Liver (tissue), 9 donors: ENCODE measurements around the gene PAQR4. TPM values are rescaled to one million over a fixed set of nuclear protein-coding genes. Genes with fewer than 3 reads are reported as not detected.

Source experiments
- DNase-seq: peaks from one replicate; pipeline ENCODE4 v3.0.0-alpha.2; 2017; ENCODE audit warnings: low spot score
- H3K27ac ChIP-seq, 2 donors: one replicate each; pipeline ENCODE4 v1.7.0; 2013; ENCODE audit warnings: inconsistent platforms in 2 of 2, low read length in 2 of 2, control low read depth in 1 of 2, low read depth in 1 of 2, mild to moderate bottlenecking in 1 of 2
- H3K27me3 ChIP-seq, 4 donors: one replicate each; pipeline versions ENCODE4 v1.6.1 to v1.7.0; 2013; ENCODE audit warnings: low read length in 3 of 4, inconsistent platforms in 1 of 4, mild to moderate bottlenecking in 1 of 4, moderate library complexity in 1 of 4; ENCODE audit not compliant: control insufficient read depth in 4 of 4, insufficient read depth in 4 of 4
- H3K36me3 ChIP-seq, 4 donors: one replicate each; pipeline versions ENCODE4 v1.6.1 to v1.7.0; 2013; ENCODE audit warnings: low read length in 3 of 4, mild to moderate bottlenecking in 3 of 4, low read depth in 1 of 4, moderate library complexity in 1 of 4; ENCODE audit not compliant: control insufficient read depth in 4 of 4, insufficient read depth in 3 of 4
- H3K4me1 ChIP-seq, 4 donors: one replicate each; pipeline versions ENCODE4 v1.6.1 to v1.7.0; 2013; ENCODE audit warnings: low read length in 3 of 4, mild to moderate bottlenecking in 3 of 4, moderate library complexity in 1 of 4; ENCODE audit not compliant: control insufficient read depth in 4 of 4, insufficient read depth in 4 of 4
- H3K4me3 ChIP-seq, 3 donors: one replicate each; pipeline versions ENCODE4 v1.6.1 to v1.7.0; 2013; ENCODE audit warnings: low read length in 3 of 3, control low read depth in 1 of 3, low read depth in 1 of 3, mild to moderate bottlenecking in 1 of 3
- H3K9ac ChIP-seq, 2 donors: one replicate each; pipeline ENCODE4 v1.7.0; 2013; ENCODE audit warnings: low read length in 2 of 2, mild to moderate bottlenecking in 2 of 2, moderate library complexity in 2 of 2, control low read depth in 1 of 2, low read depth in 1 of 2
- H3K9me3 ChIP-seq, 4 donors: one replicate each; pipeline versions ENCODE4 v1.6.1 to v1.7.0; 2013; ENCODE audit warnings: low read length in 3 of 4; ENCODE audit not compliant: control insufficient read depth in 4 of 4
- EGR1 ChIP-seq, 2 donors: IDR thresholded peaks; 2 replicates each; pipeline ENCODE4 v1.6.1; 2016 to 2018; ENCODE audit warnings: antibody characterized with exemption in 2 of 2, low read depth in 2 of 2
- FOXA1 ChIP-seq: IDR thresholded peaks from 2 replicates; pipeline ENCODE4 v1.6.1; 2016; ENCODE audit warnings: antibody characterized with exemption
- FOXA2 ChIP-seq: IDR thresholded peaks from 2 replicates; pipeline ENCODE4 v1.6.1; 2016; ENCODE audit warnings: antibody characterized with exemption
- GABPA ChIP-seq, 2 donors: IDR thresholded peaks in 1 of 2; conservative IDR thresholded peaks in 1 of 2; 2 replicates each; pipeline ENCODE4 v1.6.1; 2016; ENCODE audit warnings: antibody characterized with exemption in 2 of 2, mild to moderate bottlenecking in 1 of 2, moderate library complexity in 1 of 2
- HNF4A ChIP-seq, 2 donors: conservative IDR thresholded peaks; 2 replicates each; pipeline ENCODE4 v1.6.1; 2016; ENCODE audit warnings: antibody characterized with exemption in 2 of 2, mild to moderate bottlenecking in 2 of 2
- HNF4G ChIP-seq: IDR thresholded peaks from 2 replicates; pipeline ENCODE4 v1.6.1; 2016; ENCODE audit warnings: antibody characterized with exemption
- JUND ChIP-seq, 2 donors: IDR thresholded peaks; 2 replicates each; pipeline ENCODE4 v1.6.1; 2016; ENCODE audit warnings: antibody characterized with exemption in 2 of 2
- NR2F2 ChIP-seq: IDR thresholded peaks from 2 replicates; pipeline ENCODE4 v1.6.1; 2016; ENCODE audit warnings: antibody characterized with exemption
- RAD21 ChIP-seq, 2 donors: IDR thresholded peaks; 2 replicates each; pipeline ENCODE4 v1.6.1; 2016; ENCODE audit warnings: antibody characterized with exemption in 2 of 2, mild to moderate bottlenecking in 2 of 2
- REST ChIP-seq: IDR thresholded peaks from 2 replicates; pipeline ENCODE4 v1.6.1; 2016; ENCODE audit warnings: antibody characterized with exemption, mild to moderate bottlenecking
- SP1 ChIP-seq: IDR thresholded peaks from 2 replicates; pipeline ENCODE4 v1.6.1; 2018; ENCODE audit warnings: antibody characterized with exemption, mild to moderate bottlenecking
- TAF1 ChIP-seq: conservative IDR thresholded peaks from 2 replicates; pipeline ENCODE4 v1.6.1; 2016; ENCODE audit warnings: antibody characterized with exemption, mild to moderate bottlenecking
- YY1 ChIP-seq: IDR thresholded peaks from 2 replicates; pipeline ENCODE4 v1.6.1; 2016; ENCODE audit warnings: antibody characterized with exemption, mild to moderate bottlenecking
- WGBS: extraction: QIAGEN DNeasy Blood & Tissue Kit; methylation state at CpG from one replicate; pipeline ENCODE4 v1.1.7; 2013; 5-methylcytosine and 5-hydroxymethylcytosine counted together
- polyA plus RNA-seq, 2 donors: library from polyadenylated mRNA; stranded (reverse) in 1 of 2; unstranded in 1 of 2; fragments of 200-250 nt in 1 of 2; fragments of >200 nt in 1 of 2; fragmentation: Nextera tagmentation in 1 of 2; extraction: Ambion mirVana in 1 of 2; gene quantifications; one replicate each; pipeline versions ENCODE4 v1.2.1 to v1.2.3, GENCODE V29; 2013 to 2015
- total RNA-seq, 2 donors: library from RNA; depleted of rRNA; stranded (reverse); fragments of >200 nt; gene quantifications; one replicate each; pipeline ENCODE4 v1.2.3, GENCODE V29; 2014
- TF ChIP-seq, protein P1 (sequence below): IDR thresholded peaks from 2 replicates; pipeline ENCODE4 v1.6.1; 2016; ENCODE audit warnings: antibody characterized with exemption
- donor health status: healthy.
- donor health status: healthy.
- donor health status: healthy.
- donor health status: healthy.
- donor health status: healthy.

Gene PAQR4
- total and polyA plus RNA-seq, 4 donors: 0.63 to 9.9 (median 2.0) TPM

GRCh38 chr16:2988590-2989099 is 19.5 kb downstream of the PAQR4 start (continued):
- TF ChIP-seq REST (no peak), JUND (IDR thresholded peaks at IDR 0.05) (no peak), YY1 (no peak), FOXA1 (no peak), FOXA2 (no peak), TAF1 (no peak), HNF4A (conservative IDR thresholded peaks at IDR 0.05) (no peak)
- TF ChIP-seq, protein P1, sequence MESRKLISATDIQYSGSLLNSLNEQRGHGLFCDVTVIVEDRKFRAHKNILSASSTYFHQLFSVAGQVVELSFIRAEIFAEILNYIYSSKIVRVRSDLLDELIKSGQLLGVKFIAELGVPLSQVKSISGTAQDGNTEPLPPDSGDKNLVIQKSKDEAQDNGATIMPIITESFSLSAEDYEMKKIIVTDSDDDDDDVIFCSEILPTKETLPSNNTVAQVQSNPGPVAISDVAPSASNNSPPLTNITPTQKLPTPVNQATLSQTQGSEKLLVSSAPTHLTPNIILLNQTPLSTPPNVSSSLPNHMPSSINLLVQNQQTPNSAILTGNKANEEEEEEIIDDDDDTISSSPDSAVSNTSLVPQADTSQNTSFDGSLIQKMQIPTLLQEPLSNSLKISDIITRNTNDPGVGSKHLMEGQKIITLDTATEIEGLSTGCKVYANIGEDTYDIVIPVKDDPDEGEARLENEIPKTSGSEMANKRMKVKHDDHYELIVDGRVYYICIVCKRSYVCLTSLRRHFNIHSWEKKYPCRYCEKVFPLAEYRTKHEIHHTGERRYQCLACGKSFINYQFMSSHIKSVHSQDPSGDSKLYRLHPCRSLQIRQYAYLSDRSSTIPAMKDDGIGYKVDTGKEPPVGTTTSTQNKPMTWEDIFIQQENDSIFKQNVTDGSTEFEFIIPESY: no peak

- no peak overlapping the region for H3K4me3 ChIP-seq
- H3K27me3 ChIP-seq: no peaks in the 10 kb centered on the region
- peaks cover 0 to 6% (median 1%) of the 10 kb centered on the region in 4 donors for H3K4me1 ChIP-seq
- H3K36me3 ChIP-seq: no peaks in the 10 kb centered on the region
- H3K9ac ChIP-seq: no peak overlapping the region
- no peak overlapping the region for H3K27ac ChIP-seq
- DNase-seq: no peak
- 81% methylated on average over 10 of the region's 10 CpGs for WGBS
- no peaks in the 10 kb centered on the region for H3K9me3 ChIP-seq
- no peak for TF ChIP-seq NR2F2
- no peak for TF ChIP-seq GABPA (IDR thresholded peaks at IDR 0.05 in 1 of 2, conservative IDR thresholded peaks at IDR 0.05 in 1 of 2)
- no peak for TF ChIP-seq TAF1
- TF ChIP-seq HNF4G: no peak
- no peak for TF ChIP-seq SP1
- no peak for TF ChIP-seq YY1
- no peak for TF ChIP-seq EGR1 (IDR thresholded peaks at IDR 0.05; ENCODE audit: low read depth in 2 of 2)
- TF ChIP-seq RAD21 (IDR thresholded peaks at IDR 0.05): no peak
- TF ChIP-seq REST: no peak
- TF ChIP-seq FOXA1: no peak
Observed at GRCh38 chr16:2990891-2991290, 21.7 kb downstream of the PAQR4 start.
